HepG2 (cell line): Measurements from ENCODE around the gene USP7. TPM values are rescaled to one million over a fixed set of nuclear protein-coding genes. Genes with fewer than 3 reads are reported as not detected.

Experiments
- FIP1L1 ChIP-seq: fragments of 200-400 bp; formaldehyde crosslinking; IDR thresholded peaks from 2 replicates; pipeline ENCODE4 v1.6.1; 2018; ENCODE audit warnings: low read depth, mild to moderate bottlenecking, low read length, moderate library complexity, borderline replicate concordance; ENCODE audit not compliant: insufficient read depth
- HCFC1 ChIP-seq: fragments of 150-350 bp; IDR thresholded peaks from 2 replicates; pipeline ENCODE4 v1.6.1; 2014; ENCODE audit warnings: low read depth, low read length
- HIC2 ChIP-seq: sonication (generic); formaldehyde crosslinking; IDR thresholded peaks from 2 replicates; pipeline ENCODE4 v1.9.0; 2022; ENCODE audit warnings: low read depth, missing genetic modification reagents
- HNRNPUL1 ChIP-seq: fragments of 200-400 bp; formaldehyde crosslinking; IDR thresholded peaks from 2 replicates; pipeline ENCODE4 v1.6.1; 2017; ENCODE audit warnings: low read depth, mild to moderate bottlenecking, low read length, moderate library complexity
- MAFF ChIP-seq: IDR thresholded peaks from 2 replicates; pipeline ENCODE4 v1.6.1; 2011; ENCODE audit warnings: low read depth, low read length, improper control_type of control experiment
- MTF2 ChIP-seq: sonication (generic); formaldehyde crosslinking; IDR thresholded peaks from 2 replicates; pipeline ENCODE4 v1.5.0; 2020; ENCODE audit warnings: missing genetic modification reagents, borderline replicate concordance
- NFYC ChIP-seq: IDR thresholded peaks from 2 replicates; pipeline ENCODE4 v1.6.1; 2016; ENCODE audit warnings: missing genetic modification reagents, missing compliant biosample characterization
- STAG1 ChIP-seq: sonication (generic); formaldehyde crosslinking; IDR thresholded peaks from 2 replicates; pipeline ENCODE4 v1.4.0; 2020; ENCODE audit warnings: missing genetic modification reagents
- TGIF2 ChIP-seq: IDR thresholded peaks from 2 replicates; pipeline ENCODE4 v1.6.1; 2016; ENCODE audit warnings: control low read depth, missing compliant biosample characterization
- XRCC5 ChIP-seq: fragments of 200-400 bp; formaldehyde crosslinking; optimal IDR thresholded peaks from 2 replicates; pipeline ENCODE3; 2017; ENCODE audit warnings: mild to moderate bottlenecking, low read length
- ZEB1 ChIP-seq: IDR thresholded peaks from 2 replicates; pipeline ENCODE4 v1.6.1; 2012; ENCODE audit warnings: mild to moderate bottlenecking, low read depth, inconsistent platforms; ENCODE audit not compliant: insufficient replicate concordance
- ZNF224 ChIP-seq: sonication (generic); formaldehyde crosslinking; IDR thresholded peaks from 2 replicates; pipeline ENCODE4 v1.5.0; 2020; ENCODE audit warnings: mild to moderate bottlenecking, missing genetic modification reagents
- ZNF235 ChIP-seq: sonication (generic); formaldehyde crosslinking; IDR thresholded peaks from 2 replicates; pipeline ENCODE4 v1.8.1; 2023; ENCODE audit warnings: mild to moderate bottlenecking, missing genetic modification reagents, borderline replicate concordance
- ZNF274 ChIP-seq: sonication (generic); formaldehyde crosslinking; IDR thresholded peaks from 2 replicates; pipeline ENCODE4 v1.5.1; 2020; ENCODE audit warnings: mild to moderate bottlenecking, missing genetic modification reagents
- ZNF577 ChIP-seq: sonication (generic); formaldehyde crosslinking; IDR thresholded peaks from 2 replicates; pipeline ENCODE4 v1.4.0; 2020; ENCODE audit warnings: mild to moderate bottlenecking, low read depth, missing genetic modification reagents, borderline replicate concordance
- polyA plus RNA-seq, 8 experiments: library from polyadenylated mRNA; depleted of rRNA in 3 of 8; stranded (reverse) in 7 of 8; unstranded in 1 of 8; fragments of >200 nt; fragmentation: Illumina TruSeq in 4 of 8; extraction: Trizol in 4 of 8; gene quantifications; 2 replicates each; pipeline versions ENCODE4 v1.2.1 to v1.2.3, GENCODE V29; 2011 to 2016; ENCODE audit warnings: low read depth in 4 of 8, missing spikeins in 1 of 8, mixed read lengths in 1 of 8; ENCODE audit not compliant: insufficient read depth in 1 of 8
- total RNA-seq, 5 experiments: library from RNA; depleted of rRNA; stranded (reverse); fragments of >200 nt; fragmentation: Illumina TruSeq; extraction: Trizol; gene quantifications; 2 replicates each; pipeline ENCODE4 v1.2.3, GENCODE V29; 2016; ENCODE audit warnings: low read depth in 1 of 5
- TF ChIP-seq, protein P1 (sequence below): sonication (generic); formaldehyde crosslinking; IDR thresholded peaks from 2 replicates; pipeline ENCODE4 v1.4.0; 2020; ENCODE audit warnings: mild to moderate bottlenecking, missing genetic modification reagents
- TF ChIP-seq, protein P2 (sequence below): sonication (generic); formaldehyde crosslinking; IDR thresholded peaks from 2 replicates; pipeline ENCODE4 v1.4.0; 2020; ENCODE audit warnings: missing genetic modification reagents
- TF ChIP-seq, protein P3 (sequence below): sonication (generic); formaldehyde crosslinking; IDR thresholded peaks from 2 replicates; pipeline ENCODE4 v1.5.1; 2020; ENCODE audit warnings: mild to moderate bottlenecking, moderate library complexity, missing genetic modification reagents

The USP7 gene
- total and polyA plus RNA-seq, 2 of the 13 experiments (the other 11 are each of a cell fraction or from before 2014, with no cell fraction given): 52.5 to 173 TPM

DNA sequence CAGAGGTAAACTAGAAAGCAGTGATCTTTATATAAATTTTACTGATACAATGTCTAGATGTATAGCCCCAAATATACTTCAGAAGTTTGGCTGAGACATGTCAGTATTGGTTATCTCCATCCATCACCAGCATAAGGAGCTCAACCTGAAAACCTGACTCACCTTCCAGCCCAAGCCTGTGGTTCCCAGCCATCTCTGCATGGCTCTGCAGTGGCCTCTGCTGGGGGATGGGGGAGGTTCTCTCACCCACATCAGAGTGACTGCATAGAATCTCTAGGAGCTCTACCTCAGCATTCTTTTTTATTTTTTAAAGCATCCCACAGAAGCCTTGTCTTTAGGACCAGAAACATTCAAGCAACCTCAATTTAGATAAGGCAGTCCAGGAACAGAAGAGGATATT, 27.3 kb downstream of the USP7 start (continued):
- TF ChIP-seq, protein P1, sequence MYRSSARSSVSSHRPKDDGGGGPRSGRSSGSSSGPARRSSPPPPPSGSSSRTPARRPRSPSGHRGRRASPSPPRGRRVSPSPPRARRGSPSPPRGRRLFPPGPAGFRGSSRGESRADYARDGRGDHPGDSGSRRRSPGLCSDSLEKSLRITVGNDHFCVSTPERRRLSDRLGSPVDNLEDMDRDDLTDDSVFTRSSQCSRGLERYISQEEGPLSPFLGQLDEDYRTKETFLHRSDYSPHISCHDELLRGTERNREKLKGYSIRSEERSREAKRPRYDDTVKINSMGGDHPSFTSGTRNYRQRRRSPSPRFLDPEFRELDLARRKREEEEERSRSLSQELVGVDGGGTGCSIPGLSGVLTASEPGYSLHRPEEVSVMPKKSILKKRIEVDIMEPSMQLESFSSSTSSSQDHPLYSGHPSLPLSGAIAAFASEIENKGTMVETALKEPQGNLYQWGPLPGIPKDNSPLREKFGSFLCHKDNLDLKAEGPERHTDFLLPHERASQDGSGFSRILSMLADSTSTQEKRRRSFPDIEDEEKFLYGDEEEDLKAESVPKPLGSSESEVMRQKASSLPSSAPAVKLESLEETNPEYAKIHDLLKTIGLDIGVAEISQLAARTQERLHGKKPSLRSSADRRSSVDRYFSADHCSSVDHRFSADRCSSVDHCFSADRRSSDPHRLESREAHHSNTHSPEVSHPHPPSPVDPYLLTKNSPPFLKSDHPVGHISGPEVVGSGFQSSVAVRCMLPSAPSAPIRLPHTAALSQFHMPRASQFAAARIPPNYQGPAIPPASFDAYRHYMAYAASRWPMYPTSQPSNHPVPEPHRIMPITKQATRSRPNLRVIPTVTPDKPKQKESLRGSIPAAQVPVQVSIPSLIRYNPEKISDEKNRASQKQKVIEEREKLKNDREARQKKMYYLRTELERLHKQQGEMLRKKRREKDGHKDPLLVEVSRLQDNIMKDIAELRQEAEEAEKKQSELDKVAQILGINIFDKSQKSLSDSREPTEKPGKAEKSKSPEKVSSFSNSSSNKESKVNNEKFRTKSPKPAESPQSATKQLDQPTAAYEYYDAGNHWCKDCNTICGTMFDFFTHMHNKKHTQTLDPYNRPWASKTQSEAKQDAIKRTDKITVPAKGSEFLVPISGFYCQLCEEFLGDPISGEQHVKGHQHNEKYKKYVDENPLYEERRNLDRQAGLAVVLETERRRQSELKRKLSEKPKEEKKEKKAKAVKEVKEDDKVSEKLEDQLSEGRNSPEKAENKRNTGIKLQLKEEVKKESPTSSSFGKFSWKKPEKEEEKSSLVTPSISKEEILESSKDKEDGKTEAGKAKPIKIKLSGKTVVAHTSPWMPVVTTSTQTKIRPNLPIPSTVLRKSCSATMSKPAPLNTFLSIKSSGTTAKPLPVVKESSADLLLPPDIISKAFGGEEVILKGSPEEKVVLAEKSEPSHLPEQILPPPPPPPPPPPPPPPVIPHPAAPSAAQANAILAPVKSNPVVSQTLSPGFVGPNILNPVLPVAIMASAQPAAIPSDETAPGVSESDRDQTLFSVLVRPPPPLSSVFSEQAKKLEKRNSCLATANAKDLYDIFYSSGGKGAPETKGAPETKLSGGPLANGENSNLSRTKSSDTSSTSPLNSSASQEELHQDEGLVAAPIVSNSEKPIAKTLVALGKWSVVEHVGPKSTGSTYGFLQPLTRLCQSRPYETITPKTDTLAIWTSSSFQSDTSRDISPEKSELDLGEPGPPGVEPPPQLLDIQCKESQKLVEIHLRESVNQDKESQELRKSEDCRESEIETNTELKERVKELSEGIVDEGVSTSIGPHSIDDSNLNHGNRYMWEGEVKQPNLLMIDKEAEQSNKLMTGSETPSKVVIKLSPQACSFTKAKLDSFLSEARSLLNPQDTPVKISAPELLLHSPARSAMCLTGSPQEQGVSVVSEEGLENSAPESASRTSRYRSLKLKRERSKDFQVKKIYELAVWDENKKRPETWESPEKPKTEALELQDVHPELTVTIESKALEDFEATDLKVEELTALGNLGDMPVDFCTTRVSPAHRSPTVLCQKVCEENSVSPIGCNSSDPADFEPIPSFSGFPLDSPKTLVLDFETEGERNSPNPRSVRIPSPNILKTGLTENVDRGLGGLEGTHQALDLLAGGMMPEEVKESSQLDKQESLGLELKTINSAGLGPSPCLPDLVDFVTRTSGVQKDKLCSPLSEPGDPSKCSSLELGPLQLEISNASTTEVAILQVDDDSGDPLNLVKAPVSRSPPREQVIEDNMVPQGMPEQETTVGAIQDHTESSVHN (CRISPR knock-in tag): no peak
- TF ChIP-seq HNRNPUL1: no peak
- no peak for TF ChIP-seq HCFC1
- TF ChIP-seq NFYC (CRISPR knock-in tag): no peak
- TF ChIP-seq TGIF2: 0 out of 2 replicates have a peak, but pooled peaks have one; percentile 40
- TF ChIP-seq, protein P2, sequence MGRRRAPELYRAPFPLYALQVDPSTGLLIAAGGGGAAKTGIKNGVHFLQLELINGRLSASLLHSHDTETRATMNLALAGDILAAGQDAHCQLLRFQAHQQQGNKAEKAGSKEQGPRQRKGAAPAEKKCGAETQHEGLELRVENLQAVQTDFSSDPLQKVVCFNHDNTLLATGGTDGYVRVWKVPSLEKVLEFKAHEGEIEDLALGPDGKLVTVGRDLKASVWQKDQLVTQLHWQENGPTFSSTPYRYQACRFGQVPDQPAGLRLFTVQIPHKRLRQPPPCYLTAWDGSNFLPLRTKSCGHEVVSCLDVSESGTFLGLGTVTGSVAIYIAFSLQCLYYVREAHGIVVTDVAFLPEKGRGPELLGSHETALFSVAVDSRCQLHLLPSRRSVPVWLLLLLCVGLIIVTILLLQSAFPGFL (CRISPR knock-in tag): no peak
- 0 out of 2 replicates have a peak, but pooled peaks have one; percentile 5 for TF ChIP-seq MAFF
- TF ChIP-seq ZNF224 (CRISPR knock-in tag): 0 out of 2 replicates have a peak, but pooled peaks have one; percentile 8
- peak; percentile 74 for TF ChIP-seq XRCC5
- no peak for TF ChIP-seq ZNF235 (CRISPR knock-in tag)
- TF ChIP-seq ZNF274: peak; percentile 49; the same call in 1 of the 2 replicates
- TF ChIP-seq, protein P3, sequence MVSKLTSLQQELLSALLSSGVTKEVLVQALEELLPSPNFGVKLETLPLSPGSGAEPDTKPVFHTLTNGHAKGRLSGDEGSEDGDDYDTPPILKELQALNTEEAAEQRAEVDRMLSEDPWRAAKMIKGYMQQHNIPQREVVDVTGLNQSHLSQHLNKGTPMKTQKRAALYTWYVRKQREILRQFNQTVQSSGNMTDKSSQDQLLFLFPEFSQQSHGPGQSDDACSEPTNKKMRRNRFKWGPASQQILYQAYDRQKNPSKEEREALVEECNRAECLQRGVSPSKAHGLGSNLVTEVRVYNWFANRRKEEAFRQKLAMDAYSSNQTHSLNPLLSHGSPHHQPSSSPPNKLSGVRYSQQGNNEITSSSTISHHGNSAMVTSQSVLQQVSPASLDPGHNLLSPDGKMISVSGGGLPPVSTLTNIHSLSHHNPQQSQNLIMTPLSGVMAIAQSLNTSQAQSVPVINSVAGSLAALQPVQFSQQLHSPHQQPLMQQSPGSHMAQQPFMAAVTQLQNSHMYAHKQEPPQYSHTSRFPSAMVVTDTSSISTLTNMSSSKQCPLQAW (CRISPR knock-in tag): no peak
- no peak for TF ChIP-seq ZNF577
- TF ChIP-seq HIC2 (CRISPR knock-in tag): 0 out of 2 replicates have a peak, but pooled peaks have one; percentile 9
- peak; percentile 66 for TF ChIP-seq STAG1 (CRISPR knock-in tag)
- TF ChIP-seq FIP1L1: no peak
- no peak for TF ChIP-seq MTF2
- TF ChIP-seq ZEB1: peak; percentile 65
